IPS-15b (cell line): Measurements from ENCODE around the gene SYNE1.
"Not testable (repeated sequence)": the region's sequence is repeated elsewhere in the genome, so short reads cannot be mapped to it uniquely, and the experiment has no call there.

Source experiments
- H3K27me3 ChIP-seq: one replicate; pipeline ENCODE4 v1.6.1; 2013; ENCODE audit warnings: low read length; ENCODE audit not compliant: control insufficient read depth, insufficient read depth
- H3K36me3 ChIP-seq: one replicate; pipeline ENCODE4 v1.6.1; 2013; ENCODE audit warnings: low read length; ENCODE audit not compliant: control insufficient read depth, insufficient read depth
- H3K4me1 ChIP-seq: one replicate; pipeline ENCODE4 v1.6.1; 2013; ENCODE audit warnings: mild to moderate bottlenecking, low read length; ENCODE audit not compliant: control insufficient read depth, insufficient read depth
- H3K4me3 ChIP-seq: one replicate; pipeline ENCODE4 v1.5.1; 2013; ENCODE audit warnings: low read depth, low read length
- H3K9ac ChIP-seq: one replicate; pipeline ENCODE4 v1.6.1; 2013; ENCODE audit warnings: low read depth, mild to moderate bottlenecking, low read length
- H3K9me3 ChIP-seq: one replicate; pipeline ENCODE4 v1.6.1; 2013; ENCODE audit warnings: mild to moderate bottlenecking, low read length; ENCODE audit not compliant: control insufficient read depth, insufficient read depth

SYNE1 gene

GRCh38 chr6:152150196-152150595 lies 487.0 kb downstream of the SYNE1 start:
- H3K9me3 ChIP-seq = no peaks in the 10 kb centered on the region
- H3K4me1 ChIP-seq = no peaks in the 10 kb centered on the region
- no peaks in the 10 kb centered on the region for H3K36me3 ChIP-seq
- H3K9ac ChIP-seq = no peak overlapping the region
- H3K4me3 ChIP-seq = no peak overlapping the region
- no peaks in the 10 kb centered on the region for H3K27me3 ChIP-seq

GRCh38 chr6:152148412-152148811 lies 488.8 kb downstream of the SYNE1 start:
- Histone ChIP-seq H3K27me3 (no peaks in the 10 kb centered on the region), H3K4me3 (no peak overlapping the region), H3K4me1 (no peaks in the 10 kb centered on the region), H3K9me3 (no peaks in the 10 kb centered on the region), H3K36me3 (no peaks in the 10 kb centered on the region), H3K9ac (no peak overlapping the region)

GRCh38 chr6:152147269-152147668 lies 489.9 kb downstream of the SYNE1 start:
- no peaks in the 10 kb centered on the region for H3K36me3 ChIP-seq
- H3K9ac ChIP-seq = no peak overlapping the region

GRCh38 chr6:152146385-152146784 lies 490.8 kb downstream of the SYNE1 start:
- Histone ChIP-seq H3K4me3 (no peak overlapping the region), H3K9me3 (no peaks in the 10 kb centered on the region), H3K36me3 (no peaks in the 10 kb centered on the region), H3K4me1 (no peaks in the 10 kb centered on the region), H3K27me3 (no peaks in the 10 kb centered on the region), H3K9ac (no peak overlapping the region)

More at GRCh38 chr6:152147269-152147668, 489.9 kb downstream of the SYNE1 start:
- H3K27me3 ChIP-seq = no peaks in the 10 kb centered on the region
- no peak overlapping the region for H3K4me3 ChIP-seq
- H3K9me3 ChIP-seq = no peaks in the 10 kb centered on the region
- no peaks in the 10 kb centered on the region for H3K4me1 ChIP-seq

GRCh38 chr6:152143359-152143758 lies 493.8 kb downstream of the SYNE1 start:
- Histone ChIP-seq H3K27me3 (no peaks in the 10 kb centered on the region), H3K9ac (no peak overlapping the region), H3K36me3 (no peaks in the 10 kb centered on the region), H3K4me1 (no peaks in the 10 kb centered on the region), H3K4me3 (no peak overlapping the region), H3K9me3 (no peaks in the 10 kb centered on the region)

GRCh38 chr6:152142105-152142504 lies 495.1 kb downstream of the SYNE1 start:
- no peaks in the 10 kb centered on the region for H3K4me1 ChIP-seq
- H3K36me3 ChIP-seq = no peaks in the 10 kb centered on the region
- no peak overlapping the region for H3K9ac ChIP-seq
- H3K9me3 ChIP-seq = no peaks in the 10 kb centered on the region
- H3K4me3 ChIP-seq = no peak overlapping the region
- no peaks in the 10 kb centered on the region for H3K27me3 ChIP-seq

- H3K4me3 ChIP-seq, H3K9me3 ChIP-seq, H3K36me3 ChIP-seq, H3K27me3 ChIP-seq, H3K9ac ChIP-seq, H3K4me1 ChIP-seq: not testable (repeated sequence)
Observed at GRCh38 chr6:152138344-152138743, 498.8 kb downstream of the SYNE1 start.

GRCh38 chr6:152136449-152136825 lies 500.7 kb downstream of the SYNE1 start:
- Histone ChIP-seq H3K36me3 (no peaks in the 10 kb centered on the region), H3K4me3 (no peak overlapping the region)

GRCh38 chr6:152135755-152136448 lies 501.3 kb downstream of the SYNE1 start:
- Histone ChIP-seq H3K27me3 (no peaks in the 10 kb centered on the region), H3K36me3 (no peaks in the 10 kb centered on the region), H3K4me1 (no peaks in the 10 kb centered on the region), H3K4me3 (no peak overlapping the region), H3K9ac (no peak overlapping the region), H3K9me3 (no peaks in the 10 kb centered on the region)

More at GRCh38 chr6:152136449-152136825, 500.7 kb downstream of the SYNE1 start:
- H3K27me3 ChIP-seq = no peaks in the 10 kb centered on the region
- H3K9ac ChIP-seq = no peak overlapping the region
- H3K4me1 ChIP-seq = no peaks in the 10 kb centered on the region
- H3K9me3 ChIP-seq = no peaks in the 10 kb centered on the region

GRCh38 chr6:152130441-152130840 lies 506.7 kb downstream of the SYNE1 start:
- Histone ChIP-seq H3K4me3 (no peak overlapping the region), H3K9me3 (no peaks in the 10 kb centered on the region), H3K36me3 (no peaks in the 10 kb centered on the region), H3K9ac (no peak overlapping the region), H3K27me3 (no peaks in the 10 kb centered on the region), H3K4me1 (no peaks in the 10 kb centered on the region)

- H3K4me1 ChIP-seq = no peaks in the 10 kb centered on the region
- H3K9me3 ChIP-seq = no peaks in the 10 kb centered on the region
- no peak overlapping the region for H3K9ac ChIP-seq
- H3K27me3 ChIP-seq = no peaks in the 10 kb centered on the region
- H3K36me3 ChIP-seq = no peaks in the 10 kb centered on the region
- no peak overlapping the region for H3K4me3 ChIP-seq
Observed at GRCh38 chr6:152129691-152130151, 507.4 kb downstream of the SYNE1 start.

- Histone ChIP-seq H3K27me3 (no peaks in the 10 kb centered on the region), H3K4me3 (no peak overlapping the region), H3K36me3 (no peaks in the 10 kb centered on the region), H3K9ac (no peak overlapping the region), H3K9me3 (no peaks in the 10 kb centered on the region), H3K4me1 (no peaks in the 10 kb centered on the region)
Observed at GRCh38 chr6:152127432-152128165, 509.6 kb downstream of the SYNE1 start.
